GM11168 (cell line): ENCODE data around the gene SYT7.

Experiments
- in situ Hi-C: fragments of 300-500 bp; cut with MboI; formaldehyde crosslinking; loops from one replicate; pipeline ENCODE4 v1.12.0; 2022; ENCODE audit warnings: low sequenced_read_pairs; ENCODE audit not compliant: unreplicated experiment

SYT7 gene

DNA sequence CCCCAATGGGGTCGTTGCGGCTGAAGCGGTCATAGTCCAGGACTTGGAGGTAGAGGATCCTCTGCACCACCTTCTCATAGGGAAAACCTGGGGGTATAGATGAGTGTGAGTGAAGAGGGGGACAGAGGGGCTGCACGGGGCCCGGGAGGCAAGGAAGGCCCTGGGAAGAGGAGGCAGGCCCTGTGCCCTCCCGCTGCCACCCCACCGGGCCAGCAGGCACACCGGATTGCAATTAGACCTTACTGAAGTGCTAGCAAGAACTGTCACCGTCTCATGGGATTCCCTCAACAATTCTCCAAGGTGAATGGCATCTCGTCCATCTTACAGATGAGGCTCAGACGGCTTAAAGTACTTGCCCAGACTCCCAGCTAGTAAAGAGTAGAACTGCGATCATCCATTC, 56.4 kb downstream of the SYT7 start:
- in situ Hi-C loops, result loop anchor here (5.0 kb wide), 1 partner anchor 47 kb away; no protein-coding TSS in a partner anchor

DNA sequence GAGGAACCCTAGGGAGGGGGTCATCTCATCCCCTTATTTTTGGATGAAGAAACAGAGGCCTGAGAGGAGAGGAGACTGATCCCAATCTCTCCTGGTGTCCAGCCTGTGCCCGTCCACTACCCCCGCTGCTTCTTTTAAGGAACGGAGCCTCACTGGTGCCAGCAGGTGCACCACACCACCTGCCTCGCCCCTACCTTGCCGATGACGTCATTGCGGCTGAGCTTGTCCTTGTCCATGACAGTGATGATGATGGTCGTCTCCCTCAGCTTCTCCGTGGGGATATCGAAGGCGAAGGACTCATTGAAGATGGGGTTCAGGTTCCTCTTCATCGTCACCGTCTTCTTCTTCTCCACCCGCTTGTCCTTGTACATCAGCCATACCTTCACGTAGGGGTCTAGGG, 58.0 kb downstream of the SYT7 start:
- in situ Hi-C loops, result loop anchor here (5.0 kb wide), 1 partner anchor 46 kb away; no protein-coding TSS in a partner anchor

DNA sequence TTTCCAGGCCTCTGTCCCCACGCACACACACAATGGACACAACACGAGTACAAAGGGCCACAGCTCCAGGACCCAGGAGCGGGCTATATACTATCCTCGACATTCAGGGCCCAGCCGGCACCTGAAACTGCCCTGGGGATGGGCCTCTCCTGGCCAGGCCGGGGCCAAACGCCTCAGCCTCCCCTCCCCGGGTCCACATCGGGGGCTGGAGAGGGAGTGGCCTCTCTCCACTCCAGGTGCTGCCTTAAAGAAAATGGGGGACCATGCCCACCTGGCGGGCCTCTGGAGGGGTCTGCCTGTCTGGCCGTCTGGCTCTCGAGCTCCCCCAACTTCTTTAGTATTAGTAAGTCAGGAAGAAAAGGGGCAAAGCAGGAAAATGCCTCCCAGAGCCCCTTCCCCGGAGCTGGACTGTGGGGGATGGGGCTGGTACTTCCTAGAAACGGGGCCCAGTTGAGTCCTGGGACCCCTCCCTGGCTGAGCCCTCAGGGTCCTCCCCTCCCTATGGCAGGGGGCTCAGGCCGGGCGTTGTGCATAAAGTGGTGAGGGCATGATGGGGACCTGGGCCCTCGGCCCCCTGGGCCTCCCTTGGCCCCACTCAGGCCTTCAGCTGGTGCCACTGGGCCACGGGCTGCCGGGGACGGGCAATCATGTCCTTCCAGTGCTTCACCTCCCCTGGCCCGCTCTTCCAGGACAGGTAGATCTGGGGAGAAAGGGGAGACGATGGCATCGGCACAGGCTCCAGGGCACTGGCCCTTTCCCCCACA, 62.7 kb downstream of the SYT7 start:
- in situ Hi-C loops, result no loop called here

DNA sequence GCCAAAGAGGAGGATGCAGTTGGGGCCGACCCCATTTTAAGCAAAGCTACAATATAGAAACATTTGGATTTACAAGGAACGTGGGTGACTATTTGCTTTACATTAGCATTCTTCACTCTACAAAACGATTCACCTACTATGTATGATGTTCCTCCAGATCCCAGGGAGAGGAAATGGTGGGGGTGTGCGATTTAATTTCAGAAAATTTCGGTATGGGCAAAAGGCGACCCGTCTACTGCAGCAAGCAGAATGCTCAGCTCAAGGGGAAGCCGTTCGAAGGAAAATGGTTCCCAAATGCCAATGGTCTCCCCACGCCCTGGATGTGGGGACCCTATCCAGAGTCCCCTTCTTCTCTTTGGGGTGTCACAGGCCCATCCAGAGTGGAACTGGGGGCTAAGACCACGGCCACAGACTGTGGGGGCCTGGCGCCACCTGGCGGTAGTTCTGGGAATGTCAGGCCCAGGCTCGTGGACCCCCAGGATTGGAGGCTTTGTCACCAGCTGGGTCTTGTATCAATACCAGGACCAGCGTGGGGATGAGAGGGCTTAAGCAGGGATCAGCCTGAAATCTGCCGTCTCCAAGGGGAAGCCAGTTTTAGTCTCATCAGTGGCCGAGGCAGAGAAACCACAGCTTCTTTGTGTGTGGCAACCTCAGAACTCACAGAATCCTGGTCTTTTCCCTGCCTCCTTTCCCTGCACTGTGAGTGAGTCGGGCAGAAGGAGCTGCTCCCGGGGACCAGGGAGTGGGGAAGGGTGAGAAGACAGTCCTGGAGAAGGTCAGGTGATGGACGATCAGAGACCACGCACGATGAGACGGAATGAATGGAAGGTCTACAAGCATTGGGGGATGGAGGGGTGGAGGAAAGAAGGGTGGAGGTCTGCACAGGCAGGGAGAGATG, 64.0 kb downstream of the SYT7 start:
- in situ Hi-C loops, result no loop called here

DNA sequence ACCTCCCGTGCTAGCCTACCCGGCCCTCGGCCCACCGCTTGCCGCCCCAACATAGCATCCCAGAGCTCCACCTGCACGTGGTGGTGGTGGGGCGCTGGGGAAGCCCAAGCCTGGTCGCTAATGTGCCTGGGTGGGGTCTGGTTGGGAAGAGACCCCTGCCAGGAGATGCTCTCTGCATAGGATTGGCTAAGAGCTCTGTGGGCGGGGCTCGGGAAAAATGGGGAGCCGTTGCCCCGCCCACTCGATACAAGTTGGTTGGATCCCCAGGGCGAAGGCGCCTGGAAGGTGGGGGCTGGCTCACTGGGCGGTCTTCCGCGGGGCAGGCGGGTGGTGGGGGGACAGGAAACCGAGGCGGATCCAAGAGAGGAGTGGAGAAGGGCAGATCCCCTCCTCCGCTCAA, 64.7 kb downstream of the SYT7 start:
- in situ Hi-C loops, result no loop called here

DNA sequence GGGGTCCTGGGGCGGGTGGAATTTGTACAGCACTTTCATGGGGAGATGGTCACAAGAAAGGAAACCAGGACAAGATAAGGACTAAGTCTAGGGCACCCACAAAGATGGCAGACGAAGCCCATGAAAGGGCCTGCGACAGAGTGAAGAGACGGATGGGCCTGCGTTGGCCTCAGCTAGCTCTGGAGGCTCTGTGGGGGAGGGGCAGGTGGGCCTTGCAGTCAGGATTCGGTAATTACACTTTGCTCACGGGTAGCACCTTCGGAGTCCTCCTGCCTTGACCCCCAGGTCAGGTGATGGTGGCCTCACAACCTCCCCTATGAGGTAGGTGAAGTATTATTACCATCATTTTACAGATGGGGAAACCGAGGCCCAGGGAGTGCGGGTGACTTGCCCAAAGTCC, 65.2 kb downstream of the SYT7 start:
- in situ Hi-C loops, result no loop called here

DNA sequence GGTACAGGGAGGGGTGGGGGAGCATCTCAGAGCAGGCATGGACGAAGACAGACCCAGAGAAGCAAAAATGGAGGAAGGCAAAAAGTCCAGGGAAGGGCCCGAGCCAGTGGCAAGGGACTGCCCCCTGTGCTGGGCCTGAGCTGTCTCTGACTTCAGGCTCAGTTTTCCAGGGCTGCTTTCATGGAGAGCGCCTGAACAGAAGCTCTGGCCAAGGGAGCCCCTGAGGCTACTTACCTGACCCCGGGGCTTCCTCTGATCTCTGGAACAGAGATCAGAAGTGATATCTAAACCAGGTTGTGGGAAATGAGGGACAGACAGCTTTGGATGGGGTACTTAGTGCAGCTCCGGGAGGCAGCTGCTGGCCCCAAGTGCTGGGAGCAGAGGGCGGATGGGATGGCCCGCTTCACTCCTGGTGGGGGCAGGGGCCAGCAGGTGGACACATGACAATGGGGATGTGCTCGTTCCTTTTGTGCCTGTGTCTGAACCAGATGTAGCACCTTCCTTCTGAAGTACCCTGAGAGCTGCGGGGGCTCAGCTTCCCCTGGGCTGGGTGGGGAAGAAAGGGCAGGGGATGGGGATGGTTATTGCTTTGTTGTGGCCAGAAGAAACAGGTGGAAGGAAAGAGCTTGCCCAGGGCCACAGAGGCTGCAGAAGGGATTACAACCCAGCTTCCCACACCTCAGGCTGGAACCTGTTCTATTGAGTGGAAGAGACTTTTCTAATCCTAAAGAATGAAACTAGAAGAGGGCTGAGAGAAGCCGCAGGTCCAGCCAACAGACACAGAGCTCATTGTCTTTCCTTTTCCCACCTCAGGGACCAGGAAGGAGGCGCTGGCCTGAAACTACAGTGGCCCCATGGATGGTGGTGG, 66.6 kb downstream of the SYT7 start:
- in situ Hi-C loops, result no loop called here

DNA sequence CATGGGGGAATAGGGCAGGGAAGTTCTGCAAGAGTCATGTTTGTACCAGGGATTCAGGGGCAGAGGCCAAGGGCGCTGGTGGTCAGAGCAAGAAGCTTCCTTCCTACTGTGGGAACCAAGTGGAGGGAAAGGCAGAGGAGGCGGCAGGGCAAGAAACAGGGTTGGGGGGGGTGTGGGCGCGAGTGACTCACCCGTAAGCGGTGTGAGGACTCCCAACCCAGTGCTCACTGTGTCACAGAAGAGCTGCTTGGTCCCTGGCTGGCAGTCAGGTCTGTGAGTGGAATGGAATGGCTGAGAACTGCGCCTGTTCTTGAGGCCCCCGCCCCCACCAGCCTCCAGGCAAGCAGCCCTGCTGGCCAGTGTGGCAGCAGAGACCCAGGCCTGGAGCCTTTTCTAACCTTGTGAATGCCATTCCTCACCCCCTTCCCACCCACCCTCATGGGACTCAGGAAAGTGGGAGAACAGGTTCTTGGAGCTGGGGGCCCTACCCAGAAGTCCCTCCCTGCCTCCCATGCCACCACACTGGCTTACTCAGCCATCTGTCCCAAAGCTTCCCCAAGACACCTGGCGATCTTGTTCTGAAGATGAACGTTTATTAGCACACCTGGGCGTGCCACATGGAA, 67.6 kb downstream of the SYT7 start:
- in situ Hi-C loops, result no loop called here

DNA sequence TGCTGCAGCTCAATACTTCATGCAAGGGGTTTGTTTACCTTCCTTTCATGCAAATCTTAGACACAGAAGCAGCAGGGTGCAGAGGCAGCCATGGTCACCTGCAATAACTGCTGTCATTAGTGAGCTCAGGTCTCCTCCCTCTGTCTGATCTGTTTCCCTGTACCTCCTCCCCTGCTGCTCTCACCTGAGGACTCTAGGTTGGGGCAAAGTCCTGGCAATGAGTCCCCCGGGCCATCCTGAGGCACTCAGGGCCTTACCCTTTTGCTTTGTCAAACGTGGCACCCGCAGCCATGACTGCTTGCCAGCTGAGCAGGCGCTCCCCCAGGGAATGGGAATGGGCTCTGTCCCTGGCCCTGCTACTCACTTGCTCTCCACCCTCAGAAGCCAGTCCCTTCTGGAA, 68.4 kb downstream of the SYT7 start:
- in situ Hi-C loops, result no loop called here

DNA sequence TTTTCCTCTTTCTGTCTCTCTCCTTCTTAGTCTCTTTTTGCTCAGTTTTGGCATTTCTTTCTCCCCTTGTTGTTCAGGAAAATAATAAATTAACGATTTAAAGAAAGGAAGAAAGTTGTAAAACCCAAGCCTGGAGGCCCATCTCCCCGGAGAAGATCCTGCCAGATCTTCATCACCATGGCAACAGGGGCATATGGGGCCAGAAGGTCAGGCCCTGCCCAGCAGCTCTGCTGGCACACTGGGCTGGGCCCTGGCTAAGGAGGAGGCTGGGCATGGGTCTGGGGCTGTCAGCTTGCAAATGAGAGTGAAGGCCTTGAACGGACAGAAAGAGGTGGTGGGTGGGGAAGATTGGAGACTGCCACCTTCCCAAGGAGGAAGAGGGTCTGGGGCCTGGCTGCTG, 69.5 kb downstream of the SYT7 start:
- in situ Hi-C loops, result no loop called here

DNA sequence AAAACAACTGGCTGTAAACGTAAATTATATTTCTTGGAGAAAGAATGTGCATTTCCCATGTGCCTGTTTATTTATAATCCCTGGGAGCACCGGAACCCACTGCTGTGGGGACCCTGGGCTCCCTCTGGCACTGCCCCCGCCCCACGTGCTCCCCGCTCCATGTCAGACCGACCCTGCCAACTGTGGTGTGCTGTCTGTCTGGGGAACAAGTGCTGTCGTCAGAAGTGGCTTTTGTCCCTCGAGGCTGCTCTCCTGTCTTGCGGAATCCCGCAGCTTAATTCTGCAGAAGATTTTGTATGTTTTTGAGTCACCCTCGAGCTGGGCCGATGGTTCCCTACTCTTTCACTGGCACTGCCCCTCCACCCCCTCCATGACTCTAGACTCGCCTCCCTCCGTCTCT, 69.9 kb downstream of the SYT7 start:
- in situ Hi-C loops, result no loop called here

DNA sequence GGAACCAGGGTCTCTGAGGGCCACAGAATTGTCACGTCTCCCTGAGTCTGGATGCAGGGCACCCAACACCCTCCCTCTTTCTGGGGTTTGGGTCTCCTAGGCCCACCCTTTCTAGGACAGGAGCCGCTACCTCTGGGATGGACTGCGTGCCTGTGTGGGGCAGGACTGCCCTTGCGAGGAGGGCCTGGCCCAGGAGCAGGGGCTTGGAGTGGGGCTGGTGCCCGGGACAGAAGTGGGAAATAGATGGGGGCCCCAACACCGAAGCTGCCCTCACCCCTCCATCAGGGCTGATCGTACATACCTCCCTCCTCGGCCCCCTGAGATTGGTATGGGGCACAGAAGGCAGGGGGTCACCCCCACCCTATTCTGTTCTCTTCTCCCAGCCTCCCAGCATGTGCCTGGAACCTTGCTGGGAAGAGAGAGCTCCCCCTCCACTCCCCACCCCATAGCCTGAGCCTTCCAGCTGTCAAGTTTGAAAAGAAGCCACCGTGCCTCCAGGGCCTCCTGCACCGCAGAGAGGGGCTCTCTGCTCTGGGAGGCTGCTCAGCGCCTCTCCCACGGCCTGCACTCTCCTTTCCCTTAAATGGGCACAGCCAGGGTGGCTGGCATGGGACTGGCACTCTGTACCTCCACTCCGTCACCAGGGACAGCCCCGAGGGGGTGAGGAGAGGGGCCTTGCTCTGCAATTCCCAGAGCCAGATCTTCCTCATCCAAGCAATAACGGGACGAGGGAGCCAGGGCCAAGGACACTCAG, 70.5 kb downstream of the SYT7 start:
- in situ Hi-C loops, result no loop called here

DNA sequence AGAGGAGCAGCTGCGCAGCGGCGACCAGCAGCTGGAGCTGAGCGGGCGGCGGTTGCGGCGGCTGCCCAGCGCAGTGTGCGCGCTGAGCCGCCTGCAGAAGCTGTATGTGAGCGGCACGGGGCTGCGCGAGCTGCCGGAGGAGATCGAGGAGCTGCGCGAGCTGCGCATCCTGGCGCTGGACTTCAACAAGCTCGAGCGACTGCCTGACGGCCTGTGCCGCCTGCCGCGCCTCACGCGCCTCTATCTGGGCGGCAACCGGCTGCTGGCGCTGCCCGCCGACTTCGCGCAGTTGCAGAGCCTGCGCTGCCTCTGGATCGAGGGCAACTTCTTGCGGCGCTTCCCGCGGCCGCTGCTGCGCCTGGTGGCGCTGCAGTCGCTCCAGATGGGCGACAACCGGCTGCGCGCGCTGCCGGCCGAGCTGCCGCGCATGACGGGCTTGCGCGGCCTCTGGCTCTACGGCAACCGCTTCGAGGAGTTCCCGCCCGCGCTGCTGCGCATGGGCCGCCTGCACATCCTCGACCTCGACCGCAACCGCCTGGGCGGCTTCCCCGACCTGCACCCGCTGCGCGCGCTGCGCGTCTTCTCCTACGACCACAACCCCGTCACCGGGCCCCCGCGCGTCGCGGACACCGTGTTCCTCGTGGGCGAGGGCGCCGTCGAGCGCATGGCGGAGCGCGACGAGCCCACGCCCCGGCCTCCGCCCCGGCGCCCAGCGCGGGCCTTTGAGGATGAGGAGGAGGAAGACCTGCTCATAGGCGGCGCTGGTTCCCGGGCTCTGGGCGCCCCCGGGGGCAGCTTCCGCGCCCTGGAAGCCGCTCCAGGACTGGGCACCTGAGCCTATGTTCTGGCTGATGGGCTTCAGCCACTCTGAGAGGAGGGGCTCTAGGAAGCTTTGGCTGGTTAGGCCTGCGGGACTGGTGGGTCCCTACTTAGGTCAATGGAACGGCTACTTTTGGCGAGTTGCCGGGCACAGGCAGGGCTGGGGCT, 71.5 kb downstream of the SYT7 start:
- in situ Hi-C loops, result no loop called here

DNA sequence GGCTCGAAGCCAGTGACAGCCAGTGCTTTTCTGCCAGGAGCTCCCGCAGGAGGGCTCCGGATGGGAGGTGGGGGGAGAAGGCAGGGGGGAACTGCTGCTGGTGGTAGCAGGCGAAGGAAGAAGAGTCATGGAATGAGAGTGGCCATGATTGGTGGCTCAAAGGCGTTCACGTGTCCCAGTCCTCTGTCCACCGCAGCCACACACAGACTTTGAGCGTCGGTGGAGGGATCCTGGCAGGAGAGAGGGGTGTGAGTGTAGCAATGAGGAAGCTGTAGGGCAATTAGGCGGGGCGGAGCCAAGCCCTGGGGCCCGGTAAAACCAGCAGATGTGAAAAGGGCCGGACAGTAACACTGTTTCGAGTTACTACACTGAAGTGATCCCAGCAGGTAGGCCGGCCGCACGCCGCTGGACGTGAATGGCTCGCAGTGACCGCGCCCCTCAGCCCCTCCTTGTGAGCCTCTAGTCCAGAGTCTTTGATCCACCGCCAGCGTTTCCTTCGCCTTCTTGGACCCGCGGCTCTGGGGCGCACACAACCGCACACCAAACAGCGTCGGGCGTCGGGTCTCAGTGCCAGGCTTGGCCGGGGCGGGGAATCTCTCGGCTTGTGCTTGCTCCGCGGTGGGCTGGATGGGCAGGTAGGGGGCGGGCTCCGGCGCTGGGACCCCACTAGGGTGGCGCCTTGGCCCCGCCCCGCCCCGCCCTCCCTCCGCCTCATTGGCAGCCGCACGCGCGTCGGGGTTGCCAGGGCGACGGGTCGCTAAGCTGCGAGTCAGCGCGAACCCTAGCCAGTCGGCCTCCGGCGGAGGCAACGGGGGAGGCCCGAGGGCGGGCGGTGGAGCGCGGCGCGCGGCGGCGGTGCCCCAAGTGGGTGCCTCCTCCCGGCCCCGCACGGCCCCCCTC, 72.7 kb downstream of the SYT7 start, which contains the start of gene LRRC10B:
TSS of gene LRRC10B (plus strand) at position 788 of the 900 bp plus-strand sequence. CDS start 250 bp downstream, outside the sequence.
- in situ Hi-C loops, result no loop called here

DNA sequence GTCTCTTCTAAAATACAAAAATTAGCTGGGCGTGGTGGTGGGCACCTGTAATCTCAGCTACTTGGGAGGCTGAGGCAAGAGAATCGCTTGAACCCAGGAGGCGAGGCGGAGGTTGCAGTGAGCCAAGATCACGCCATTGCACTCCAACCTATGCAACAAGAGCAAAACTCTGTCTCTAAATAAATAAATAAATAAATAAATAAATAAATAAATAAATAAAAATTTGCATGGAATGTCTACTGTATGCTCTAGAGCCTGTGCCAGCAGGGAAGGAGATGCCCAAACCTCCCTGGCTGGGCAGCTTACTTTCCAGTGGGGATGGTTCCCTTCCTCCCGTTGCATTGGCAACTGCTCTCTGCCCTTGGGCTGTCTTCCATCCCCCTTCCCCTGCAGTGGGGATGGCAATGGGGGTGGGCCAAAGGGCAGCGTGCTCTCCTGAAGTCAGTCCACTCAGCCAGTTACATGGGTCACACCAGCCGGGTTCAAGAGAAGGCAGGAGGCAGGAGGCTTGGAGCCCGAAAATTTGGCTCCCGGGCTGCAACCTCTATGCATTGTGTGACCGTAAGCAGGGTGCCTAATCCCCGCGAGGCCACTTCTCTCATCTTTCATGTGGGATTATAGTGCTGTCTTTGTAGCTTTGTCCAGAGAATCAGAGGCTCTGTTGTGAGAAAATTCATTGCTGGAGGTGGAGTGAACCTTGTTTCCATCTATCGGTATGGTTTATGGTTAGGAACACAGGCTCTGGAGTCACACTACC, 73.7 kb downstream of the SYT7 start:
- in situ Hi-C loops, result no loop called here

DNA sequence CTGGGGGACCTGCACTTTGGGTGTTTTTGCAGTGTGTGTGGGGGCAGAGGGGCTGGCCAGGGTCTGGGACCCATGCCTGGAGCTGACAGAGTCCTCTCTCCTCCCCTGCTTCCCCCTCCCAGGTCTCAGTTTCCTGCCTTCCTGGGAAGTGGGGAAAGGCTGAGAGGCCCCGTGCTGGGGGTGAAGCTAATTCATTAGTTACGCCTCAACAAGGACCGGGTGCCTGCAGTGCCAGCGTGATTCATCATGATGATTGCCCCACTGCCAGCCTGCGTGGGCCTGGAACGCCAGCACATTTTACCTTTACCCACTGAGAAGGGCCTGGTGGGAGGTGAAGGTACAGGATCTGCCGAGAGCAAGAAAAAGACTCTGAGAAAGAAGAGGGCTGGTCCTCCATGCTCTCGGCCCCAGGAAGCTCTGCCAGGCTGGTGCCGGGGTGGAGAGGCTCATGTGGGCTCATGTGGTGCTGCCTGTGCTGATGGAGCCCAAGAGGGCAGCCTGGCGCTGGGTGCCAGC, 75.2 kb downstream of the SYT7 start:
- in situ Hi-C loops, result no loop called here
